CD4-positive, alpha-beta T cell treated with Interleukin-2 at 100 ng/mL for 4 hours (primary cell): ENCODE results near the gene RGMA.
"Not testable (repeated sequence)": the region's sequence is repeated elsewhere in the genome, so short reads cannot be mapped to it uniquely, and the experiment has no call there.

Experiments used
- DNase-seq: peaks from one replicate; pipeline ENCODE4 v3.0.0-alpha.2; 2020; ENCODE audit warnings: low spot score

Gene RGMA

GRCh38 chr15:93066834-93067648, 22.0 kb downstream of the RGMA start:
- no peak for DNase-seq

GRCh38 chr15:93066224-93066681, 22.8 kb downstream of the RGMA start:
- no peak for DNase-seq

- DNase-seq = no peak
Measured at GRCh38 chr15:93065641-93066045, 23.4 kb downstream of the RGMA start.

GRCh38 chr15:93063796-93064690, 25.0 kb downstream of the RGMA start:
- DNase-seq = no peak

- no peak for DNase-seq
Measured at GRCh38 chr15:93063262-93063671, 25.7 kb downstream of the RGMA start.

GRCh38 chr15:93062628-93063261, 26.3 kb downstream of the RGMA start:
- DNase-seq = not testable (repeated sequence)

GRCh38 chr15:93060336-93061248, 28.4 kb downstream of the RGMA start:
- DNase-seq = no peak

GRCh38 chr15:93059442-93059841, 29.6 kb downstream of the RGMA start:
- no peak for DNase-seq

- DNase-seq = no peak
Measured at GRCh38 chr15:93058904-93059427, 30.0 kb downstream of the RGMA start.

GRCh38 chr15:93058128-93058527, 30.9 kb downstream of the RGMA start:
- DNase-seq = no peak

- no peak for DNase-seq
Measured at GRCh38 chr15:93057618-93058017, 31.4 kb downstream of the RGMA start.

- no peak for DNase-seq
Measured at GRCh38 chr15:93056836-93057235, 32.2 kb downstream of the RGMA start.

- DNase-seq = no peak
Measured at GRCh38 chr15:93055211-93055610, 33.8 kb downstream of the RGMA start.

- peak; percentile 16 for DNase-seq
Measured at GRCh38 chr15:93052090-93052879, 36.7 kb downstream of the RGMA start.

- DNase-seq = no peak
Measured at GRCh38 chr15:93051236-93052089, 37.5 kb downstream of the RGMA start.

- DNase-seq = no peak
Measured at GRCh38 chr15:93050648-93051047, 38.4 kb downstream of the RGMA start.

- DNase-seq = peak; percentile 36
Measured at GRCh38 chr15:93049914-93050578, 39.0 kb downstream of the RGMA start.

GRCh38 chr15:93049233-93049632, 39.8 kb downstream of the RGMA start:
- DNase-seq = no peak

- DNase-seq = no peak
Measured at GRCh38 chr15:93048759-93049161, 40.3 kb downstream of the RGMA start.
